CD4-positive, alpha-beta T cell (primary cell): ENCODE results near the gene NR2F1-AS1. TPM values are rescaled to one million over a fixed set of nuclear protein-coding genes. Genes with fewer than 3 reads are reported as not detected.
"Not testable (repeated sequence)": the region's sequence is repeated elsewhere in the genome, so short reads cannot be mapped to it uniquely, and the experiment has no call there.

Source experiments
- ATAC-seq: fragments of 200-7000 bp; cut with Tn5 transposase; one replicate; pipeline ENCODE4 v1.10.0; 2022; ENCODE audit warnings: mild to moderate bottlenecking; ENCODE audit not compliant: poor library complexity
- CTCF ChIA-PET: fragments of 350-600 bp; sonication (Branson Sonifier 250); formaldehyde crosslinking; loops from one replicate; lab custom pipeline; 2021; ENCODE audit warnings: antibody characterized with exemption, inconsistent platforms; lab: Charles Lee
- POLR2A ChIA-PET: fragments of 350-600 bp; sonication (Branson Sonifier 250); formaldehyde crosslinking; loops from one replicate; lab custom pipeline; 2021; ENCODE audit warnings: antibody characterized with exemption, inconsistent platforms; lab: Charles Lee
- DNase-seq, 14 experiments: peaks; one replicate each; pipeline ENCODE4 v3.0.0-alpha.2; 2013 to 2020; ENCODE audit warnings: mixed read lengths in 2 of 14
- H3K27ac ChIP-seq, 2 donors: one replicate each; pipeline versions ENCODE4 v1.5.1 to v1.7.0; 2013; ENCODE audit warnings: low read length in 2 of 2, low read depth in 1 of 2, mild to moderate bottlenecking in 1 of 2
- H3K27me3 ChIP-seq, 2 experiments: 1 replicate in 1 of 2; 2 replicates in 1 of 2; pipeline versions ENCODE4 v1.6.1 to v1.7.0; 2013; ENCODE audit warnings: low read length in 2 of 2, control low read depth in 1 of 2, mild to moderate bottlenecking in 1 of 2, moderate library complexity in 1 of 2; ENCODE audit not compliant: insufficient read depth in 2 of 2, control insufficient read depth in 1 of 2
- H3K36me3 ChIP-seq: one replicate; pipeline ENCODE4 v1.6.1; 2013; ENCODE audit warnings: low read length, control low read depth; ENCODE audit not compliant: insufficient read depth
- H3K4me1 ChIP-seq: one replicate; pipeline ENCODE4 v1.6.1; 2013; ENCODE audit warnings: low read length, control low read depth; ENCODE audit not compliant: insufficient read depth
- H3K4me3 ChIP-seq: one replicate; pipeline ENCODE4 v1.5.1; 2013; ENCODE audit warnings: mild to moderate bottlenecking, low read length, moderate library complexity
- H3K9me3 ChIP-seq, 2 experiments: 1 replicate in 1 of 2; 2 replicates in 1 of 2; pipeline versions ENCODE4 v1.6.1 to v1.7.0; 2013; ENCODE audit warnings: low read length in 2 of 2, mild to moderate bottlenecking in 2 of 2, control low read depth in 1 of 2, moderate library complexity in 1 of 2; ENCODE audit not compliant: control insufficient read depth in 1 of 2, insufficient read depth in 1 of 2
- H3K27ac Mint-ChIP-seq: one replicate; pipeline ENCODE4 v1.8.0; 2020; ENCODE audit warnings: mixed read lengths
- H3K27me3 Mint-ChIP-seq: one replicate; pipeline ENCODE4 v1.8.0; 2021; ENCODE audit warnings: mixed read lengths
- H3K36me3 Mint-ChIP-seq: one replicate; pipeline ENCODE4 v1.8.0; 2021; ENCODE audit warnings: low read depth, mixed read lengths
- H3K4me1 Mint-ChIP-seq: one replicate; pipeline ENCODE4 v1.8.0; 2021; ENCODE audit warnings: low read depth, mixed read lengths
- H3K4me3 Mint-ChIP-seq: one replicate; pipeline ENCODE4 v1.8.0; 2020; ENCODE audit warnings: mild to moderate bottlenecking, mixed read lengths
- H3K9me3 Mint-ChIP-seq: one replicate; pipeline ENCODE4 v1.8.0; 2020; ENCODE audit warnings: mixed read lengths
- CTCF ChIP-seq: fragments of 200-600 bp; IDR thresholded peaks from one replicate; pipeline ENCODE4 v1.8.0; 2022; ENCODE audit warnings: antibody characterized with exemption, mild to moderate bottlenecking
- intact Hi-C, 2 experiments: fragments of 100-400 bp; cut with DNase I in 1 of 2; cut with micrococcal nuclease in 1 of 2; formaldehyde crosslinking; loops; one replicate each; pipeline versions ENCODE4 v1.15.1 to v1.9.0; 2023 to 2025; cut with DNase I, micrococcal nuclease
- total RNA-seq, 174 experiments: library from RNA in 2 of 174; stranded (reverse) in 2 of 174; gene quantifications; one replicate each; pipeline ENCODE4 v1.2.3 and lab custom pipeline; 2021 to 2026

The NR2F1-AS1 gene
- total RNA-seq, 2 experiments from 2014 or later, result not detected

- peaks cover 9% of the 10 kb centered on the region for H3K9me3 Mint-ChIP-seq
- no peaks in the 10 kb centered on the region for H3K36me3 Mint-ChIP-seq
- Histone ChIP-seq H3K9me3 (peaks cover 12 to 15% of the 10 kb centered on the region in 2 experiments), H3K27me3 (no peaks in the 10 kb centered on the region), H3K4me3 (no peak overlapping the region), H3K4me1 (no peaks in the 10 kb centered on the region), H3K36me3 (no peaks in the 10 kb centered on the region), H3K27ac (no peak overlapping the region)
- no peaks in the 10 kb centered on the region for H3K4me1 Mint-ChIP-seq
- DNase-seq (no peak), ATAC-seq (no peak)
- H3K4me3 Mint-ChIP-seq, result no peak overlapping the region
- ChIA-PET POLR2A (no interaction called here), CTCF (no interaction called here)
- intact Hi-C loops, result no loop called here
- H3K27me3 Mint-ChIP-seq, result no peaks in the 10 kb centered on the region
- no peak for TF ChIP-seq CTCF
- H3K27ac Mint-ChIP-seq, result no peak overlapping the region
Observed at GRCh38 chr5:93460286-93460685, 120.7 kb downstream of the NR2F1-AS1 start.

DNA sequence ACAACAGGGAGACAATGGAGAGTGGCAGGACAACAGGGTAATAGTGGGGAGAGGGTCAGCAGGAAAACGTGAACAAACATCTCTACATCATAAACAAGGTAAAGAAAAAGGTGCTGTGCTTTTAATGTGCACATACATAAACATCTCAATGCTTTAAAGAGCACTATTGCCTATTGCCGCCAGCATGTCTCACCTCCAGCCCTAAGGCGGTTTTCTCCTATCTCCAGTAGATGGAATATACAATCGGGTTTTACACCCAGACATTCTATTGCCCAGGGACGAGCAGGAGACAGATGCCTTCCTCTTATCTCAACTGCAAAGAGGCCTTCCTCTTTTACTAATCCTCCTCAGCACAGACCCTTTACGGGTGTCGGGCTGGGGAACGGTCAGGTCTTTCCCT is 124.2 kb downstream of the NR2F1-AS1 start:
- not testable (repeated sequence) for H3K27ac ChIP-seq

GRCh38 chr5:93454896-93455295 is 126.1 kb downstream of the NR2F1-AS1 start:
- ATAC-seq, result no peak
- Histone ChIP-seq H3K4me1 (no peaks in the 10 kb centered on the region), H3K27me3 (no peaks in the 10 kb centered on the region), H3K9me3 (peaks cover 0 to 3% of the 10 kb centered on the region in 2 experiments), H3K36me3 (no peaks in the 10 kb centered on the region), H3K27ac (no peak overlapping the region), H3K4me3 (no peak overlapping the region)
- no peaks in the 10 kb centered on the region for H3K4me1 Mint-ChIP-seq
- intact Hi-C loops, result no loop called here
- H3K36me3 Mint-ChIP-seq, result no peaks in the 10 kb centered on the region
- H3K27me3 Mint-ChIP-seq, result no peaks in the 10 kb centered on the region
- no peak for DNase-seq
- POLR2A ChIA-PET, result no interaction called here
- H3K9me3 Mint-ChIP-seq, result no peaks in the 10 kb centered on the region
- TF ChIP-seq CTCF, result no peak
- CTCF ChIA-PET, result no interaction called here
- no peak overlapping the region for H3K27ac Mint-ChIP-seq
- H3K4me3 Mint-ChIP-seq, result no peak overlapping the region

More for the DNA sequence above, 124.2 kb downstream of the NR2F1-AS1 start:
- H3K36me3 ChIP-seq, H3K27ac Mint-ChIP-seq, H3K27me3 Mint-ChIP-seq, ATAC-seq, POLR2A ChIA-PET, DNase-seq, H3K4me1 ChIP-seq, H3K9me3 ChIP-seq, intact Hi-C loops, H3K9me3 Mint-ChIP-seq, H3K36me3 Mint-ChIP-seq, H3K4me1 Mint-ChIP-seq, H3K4me3 ChIP-seq, H3K4me3 Mint-ChIP-seq, CTCF ChIA-PET, H3K27me3 ChIP-seq: not testable (repeated sequence)

DNA sequence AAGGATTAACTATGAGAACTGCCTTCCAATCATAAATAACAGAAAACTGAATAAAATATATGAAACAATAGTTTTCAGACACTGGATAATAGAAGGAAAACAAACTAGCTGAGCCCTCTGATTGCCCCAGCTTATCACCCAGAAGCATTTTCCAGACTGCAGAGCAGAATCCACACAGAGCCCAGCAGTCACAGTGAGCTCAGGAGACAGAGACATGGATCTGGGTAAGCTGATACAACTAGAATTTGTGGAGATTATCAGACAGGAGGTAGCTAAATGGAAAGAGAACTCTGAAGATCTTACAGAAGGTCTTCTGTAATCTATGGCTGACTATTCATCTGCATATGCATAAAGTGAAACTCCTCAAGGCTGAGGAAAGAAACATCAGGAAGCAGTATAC is 128.8 kb downstream of the NR2F1-AS1 start:
- TF ChIP-seq CTCF, result no peak
- Histone ChIP-seq H3K4me1 (no peaks in the 10 kb centered on the region), H3K27ac (no peak overlapping the region), H3K36me3 (no peaks in the 10 kb centered on the region), H3K27me3 (no peaks in the 10 kb centered on the region), H3K4me3 (no peak overlapping the region), H3K9me3 (no peaks in the 10 kb centered on the region)
- no peaks in the 10 kb centered on the region for H3K36me3 Mint-ChIP-seq
- intact Hi-C loops, result no loop called here
- ChIA-PET CTCF (no interaction called here), POLR2A (no interaction called here)
- no peak overlapping the region for H3K27ac Mint-ChIP-seq
- no peaks in the 10 kb centered on the region for H3K27me3 Mint-ChIP-seq
- H3K9me3 Mint-ChIP-seq, result no peaks in the 10 kb centered on the region
- no peak for ATAC-seq
- no peak for DNase-seq
- H3K4me1 Mint-ChIP-seq, result no peaks in the 10 kb centered on the region
- no peak overlapping the region for H3K4me3 Mint-ChIP-seq
